ENCODE data around the gene SCN1A.

SCN1A gene

GRCh38 chr2:165957030-165957675, 170.7 kb downstream of the SCN1A start:
- H3K4me3 ChIP-seq (ENCODE audit: low read length), result no peak overlapping the region
- no peaks in the 10 kb centered on the region for H3K9me3 ChIP-seq (ENCODE audit: control insufficient read depth, low read length)

GRCh38 chr2:165953655-165954606, 173.9 kb downstream of the SCN1A start, which contains the start of gene TTC21B:
Gene TTC21B (minus strand): TSS chr2:165953776. CDS start chr2:165953705, 71 bp downstream.
- no peaks in the 10 kb centered on the region for H3K27me3 ChIP-seq (ENCODE audit: control insufficient read depth, insufficient read depth, low read length)
- peak within 1 kb of the TSS; percentile 48 for H3K4me3 ChIP-seq (ENCODE audit: low read length)
- H3K9me3 ChIP-seq (ENCODE audit: control insufficient read depth, low read length), result no peaks in the 10 kb centered on the region
- H3K36me3 ChIP-seq (ENCODE audit: control insufficient read depth, insufficient read depth, low read length), result no peaks in the 10 kb centered on the region
- peaks cover 5% of the 10 kb centered on the region for H3K4me1 ChIP-seq (ENCODE audit: control insufficient read depth, insufficient read depth, low read length)
- peak within 1 kb of the TSS; percentile 66 for H3K9ac ChIP-seq (ENCODE audit: low read length)

More at GRCh38 chr2:165957030-165957675, 170.7 kb downstream of the SCN1A start:
- Histone ChIP-seq H3K9ac (ENCODE audit: low read length) (no peak overlapping the region), H3K4me1 (ENCODE audit: control insufficient read depth, insufficient read depth, low read length) (peaks cover 5% of the 10 kb centered on the region), H3K27me3 (ENCODE audit: control insufficient read depth, insufficient read depth, low read length) (no peaks in the 10 kb centered on the region), H3K36me3 (ENCODE audit: control insufficient read depth, insufficient read depth, low read length) (no peaks in the 10 kb centered on the region)

- Histone ChIP-seq H3K9ac (ENCODE audit: low read length) (peak overlapping the region; percentile 66), H3K9me3 (ENCODE audit: control insufficient read depth, low read length) (no peaks in the 10 kb centered on the region), H3K36me3 (ENCODE audit: control insufficient read depth, insufficient read depth, low read length) (no peaks in the 10 kb centered on the region), H3K27me3 (ENCODE audit: control insufficient read depth, insufficient read depth, low read length) (no peaks in the 10 kb centered on the region), H3K4me3 (ENCODE audit: low read length) (peak overlapping the region; percentile 48), H3K4me1 (ENCODE audit: control insufficient read depth, insufficient read depth, low read length) (peaks cover 5% of the 10 kb centered on the region)
Measured at GRCh38 chr2:165953306-165953654, 174.5 kb downstream of the SCN1A start.

GRCh38 chr2:165952741-165953211, 175.0 kb downstream of the SCN1A start:
- Histone ChIP-seq H3K4me1 (ENCODE audit: control insufficient read depth, insufficient read depth, low read length) (peaks cover 5% of the 10 kb centered on the region), H3K9me3 (ENCODE audit: control insufficient read depth, low read length) (no peaks in the 10 kb centered on the region), H3K4me3 (ENCODE audit: low read length) (peak overlapping the region; percentile 48), H3K27me3 (ENCODE audit: control insufficient read depth, insufficient read depth, low read length) (no peaks in the 10 kb centered on the region), H3K9ac (ENCODE audit: low read length) (peak overlapping the region; percentile 66), H3K36me3 (ENCODE audit: control insufficient read depth, insufficient read depth, low read length) (no peaks in the 10 kb centered on the region)

- Histone ChIP-seq H3K4me1 (ENCODE audit: control insufficient read depth, insufficient read depth, low read length) (peaks cover 5% of the 10 kb centered on the region), H3K9me3 (ENCODE audit: control insufficient read depth, low read length) (no peaks in the 10 kb centered on the region), H3K4me3 (ENCODE audit: low read length) (no peak overlapping the region), H3K27me3 (ENCODE audit: control insufficient read depth, insufficient read depth, low read length) (no peaks in the 10 kb centered on the region), H3K9ac (ENCODE audit: low read length) (no peak overlapping the region), H3K36me3 (ENCODE audit: control insufficient read depth, insufficient read depth, low read length) (no peaks in the 10 kb centered on the region)
Measured at GRCh38 chr2:165952085-165952484, 175.7 kb downstream of the SCN1A start.

GRCh38 chr2:165950438-165950837, 177.4 kb downstream of the SCN1A start:
- H3K27me3 ChIP-seq (ENCODE audit: control insufficient read depth, insufficient read depth, low read length), result no peaks in the 10 kb centered on the region
- H3K4me3 ChIP-seq (ENCODE audit: low read length), result no peak overlapping the region
- no peaks in the 10 kb centered on the region for H3K36me3 ChIP-seq (ENCODE audit: control insufficient read depth, insufficient read depth, low read length)
- no peak overlapping the region for H3K9ac ChIP-seq (ENCODE audit: low read length)
- no peaks in the 10 kb centered on the region for H3K9me3 ChIP-seq (ENCODE audit: control insufficient read depth, low read length)
- H3K4me1 ChIP-seq (ENCODE audit: control insufficient read depth, insufficient read depth, low read length), result peaks cover 5% of the 10 kb centered on the region

- Histone ChIP-seq H3K9me3 (ENCODE audit: control insufficient read depth, low read length) (no peaks in the 10 kb centered on the region), H3K4me1 (ENCODE audit: control insufficient read depth, insufficient read depth, low read length) (no peaks in the 10 kb centered on the region), H3K9ac (ENCODE audit: low read length) (no peak overlapping the region), H3K27me3 (ENCODE audit: control insufficient read depth, insufficient read depth, low read length) (no peaks in the 10 kb centered on the region), H3K4me3 (ENCODE audit: low read length) (no peak overlapping the region), H3K36me3 (ENCODE audit: control insufficient read depth, insufficient read depth, low read length) (peaks cover 10% of the 10 kb centered on the region)
Measured at GRCh38 chr2:165941827-165942226, 186.0 kb downstream of the SCN1A start.

- Histone ChIP-seq H3K27me3 (ENCODE audit: control insufficient read depth, insufficient read depth, low read length) (no peaks in the 10 kb centered on the region), H3K4me1 (ENCODE audit: control insufficient read depth, insufficient read depth, low read length) (no peaks in the 10 kb centered on the region), H3K9ac (ENCODE audit: low read length) (no peak overlapping the region), H3K4me3 (ENCODE audit: low read length) (no peak overlapping the region), H3K9me3 (ENCODE audit: control insufficient read depth, low read length) (no peaks in the 10 kb centered on the region), H3K36me3 (ENCODE audit: control insufficient read depth, insufficient read depth, low read length) (peaks cover 10% of the 10 kb centered on the region)
Measured at GRCh38 chr2:165938237-165938636, 189.6 kb downstream of the SCN1A start.
